GM12878 (cell line): ENCODE data around the gene ZSWIM6. TPM values are rescaled to one million over a fixed set of nuclear protein-coding genes. Genes with fewer than 3 reads are reported as not detected.

Experiments
- ATAC-seq: fragments of 200-7000 bp; cut with Tn5 transposase; 3 replicates; pipeline ENCODE4 v1.9.1; 2020; ENCODE audit warnings: mild to moderate bottlenecking, moderate library complexity
- BruUV-seq: library from RNA; stranded (reverse); fragments of 400-500 nt; replicated peaks from 2 replicates; lab custom pipeline; 2021; lab: Mats Ljungman, UMichigan
- CTCF ChIA-PET: fragments of 300-600 bp; sonication (Branson Sonifier 250); formaldehyde crosslinking; extraction: SDS; loops from one replicate; lab custom pipeline; 2021; ENCODE audit warnings: inconsistent platforms; lab: Yijun Ruan, JAX
- POLR2A ChIA-PET: fragments of 350-600 bp; formaldehyde crosslinking; extraction: SDS; loops from one replicate; lab custom pipeline; 2021; ENCODE audit warnings: inconsistent platforms; lab: Charles Lee
- RAD21 ChIA-PET: fragments of 300-600 bp; sonication (Branson Sonifier 250); formaldehyde crosslinking; loops from one replicate; lab custom pipeline; 2023; ENCODE audit warnings: antibody characterized with exemption; ENCODE audit not compliant: unreplicated experiment; lab: Charles Lee
- SMC1A ChIA-PET: fragments of 300-600 bp; sonication (Branson Sonifier 250); formaldehyde crosslinking; loops from one replicate; lab custom pipeline; 2023; ENCODE audit not compliant: unreplicated experiment, uncharacterized antibody; lab: Charles Lee
- DNase-seq: peaks from one replicate; pipeline ENCODE4 v3.0.0-alpha.2; 2011; ENCODE audit warnings: low read depth, low spot score
- FAIRE-seq: peaks from 3 replicates; lab custom pipeline; 2011; peaks lifted over from hg19 to GRCh38; lab: Jason Lieb, UNC
- H2AFZ ChIP-seq: 2 replicates; pipeline ENCODE4 v1.6.0; 2011; ENCODE audit warnings: low read depth, low read length, control low read depth; ENCODE audit not compliant: control insufficient read depth
- H3K27ac ChIP-seq: 2 replicates; pipeline ENCODE4 v1.5.1; 2011; ENCODE audit warnings: control low read depth; ENCODE audit not compliant: control insufficient read depth, insufficient read depth
- H3K27me3 ChIP-seq, 2 experiments: replicated peaks in 1 of 2; 2 replicates each; pipeline versions ENCODE4 v1.6.0 to v1.6.1; 2011; ENCODE audit warnings: low read length in 1 of 2; ENCODE audit not compliant: control insufficient read depth in 2 of 2, insufficient read depth in 2 of 2
- H3K36me3 ChIP-seq, 2 experiments: 2 replicates each; pipeline ENCODE4 v1.5.1; 2011; ENCODE audit warnings: low read length in 1 of 2; ENCODE audit not compliant: control insufficient read depth in 2 of 2, insufficient read depth in 2 of 2
- H3K4me1 ChIP-seq: 2 replicates; pipeline ENCODE4 v1.6.1; 2011; ENCODE audit warnings: mild to moderate bottlenecking, low read length, moderate library complexity, mixed read lengths; ENCODE audit not compliant: control insufficient read depth, insufficient read depth
- H3K4me2 ChIP-seq: 2 replicates; pipeline ENCODE4 v1.6.0; 2011; ENCODE audit warnings: control low read depth; ENCODE audit not compliant: control insufficient read depth, insufficient read depth
- H3K4me3 ChIP-seq: fragments of 200-600 bp; sonication (generic); 2 replicates; pipeline ENCODE4 v1.5.1; 2016
- H3K79me2 ChIP-seq: 2 replicates; pipeline ENCODE4 v1.6.0; 2011; ENCODE audit warnings: low read length; ENCODE audit not compliant: control insufficient read depth, insufficient read depth
- H3K9ac ChIP-seq: 2 replicates; pipeline ENCODE4 v1.8.0; 2011; ENCODE audit warnings: low read length, control low read depth, mixed read lengths; ENCODE audit not compliant: control insufficient read depth, insufficient read depth
- H3K9me3 ChIP-seq: replicated peaks from 3 replicates; pipeline ENCODE4 v1.5.1; 2011; ENCODE audit warnings: mild to moderate bottlenecking, low read length; ENCODE audit not compliant: control insufficient read depth, insufficient read depth
- H4K20me1 ChIP-seq: 2 replicates; pipeline ENCODE4 v1.6.0; 2011; ENCODE audit not compliant: control insufficient read depth, insufficient read depth
- BMI1 ChIP-seq: fragments of 450-650 bp; IDR thresholded peaks from 2 replicates; pipeline ENCODE4 v1.6.1; 2016; ENCODE audit warnings: mild to moderate bottlenecking, moderate library complexity, borderline replicate concordance
- BRCA1 ChIP-seq: IDR thresholded peaks from 2 replicates; pipeline ENCODE4 v1.6.1; 2011; ENCODE audit warnings: low read depth, low read length, improper control_type of control experiment
- HDAC6 ChIP-seq: fragments of 200-600 bp; sonication (generic); IDR thresholded peaks from one replicate; pipeline ENCODE4 v1.8.0; 2017; ENCODE audit warnings: antibody characterized with exemption; ENCODE audit not compliant: unreplicated experiment
- JUNB ChIP-seq: IDR thresholded peaks from 2 replicates; pipeline ENCODE4 v1.6.1; 2016; ENCODE audit warnings: antibody characterized with exemption, mild to moderate bottlenecking
- LARP7 ChIP-seq: fragments of 450-650 bp; IDR thresholded peaks from 2 replicates; pipeline ENCODE4 v1.6.1; 2017; ENCODE audit warnings: mild to moderate bottlenecking
- SIN3A ChIP-seq: IDR thresholded peaks from 2 replicates; pipeline ENCODE4 v1.6.1; 2012; ENCODE audit warnings: low read depth, low read length, improper control_type of control experiment
- STAT1 ChIP-seq: fragments of 450-650 bp; conservative IDR thresholded peaks from 2 replicates; pipeline ENCODE4 v1.6.1; 2014; ENCODE audit warnings: antibody characterized with exemption, mild to moderate bottlenecking
- STAT3 ChIP-seq: IDR thresholded peaks from 2 replicates; pipeline ENCODE4 v1.6.1; 2011; ENCODE audit warnings: low read depth, low read length, improper control_type of control experiment
- YY1 ChIP-seq: IDR thresholded peaks from 2 replicates; pipeline ENCODE4 v1.6.1; 2011; ENCODE audit warnings: low read depth, mild to moderate bottlenecking, low read length
- ZNF207 ChIP-seq: fragments of 450-650 bp; IDR thresholded peaks from 2 replicates; pipeline ENCODE4 v1.6.1; 2014; ENCODE audit warnings: antibody characterized with exemption, mild to moderate bottlenecking, borderline replicate concordance
- WGBS: methylation state at CpG from one replicate; pipeline ENCODE4 v1.1.6; 2016; ENCODE audit warnings: low lambda C conversion rate; ENCODE audit not compliant: insufficient replicate concordance, insufficient coverage; ENCODE audit errors: missing lambda C conversion rate; 5-methylcytosine and 5-hydroxymethylcytosine counted together
- in situ Hi-C: fragments of 300-500 bp; cut with MboI; formaldehyde crosslinking; loops from 9 replicates; pipeline ENCODE4 v1.14.3; 2018; ENCODE audit warnings: mixed read lengths
- intact Hi-C: fragments of 100-400 bp; cut with micrococcal nuclease; formaldehyde crosslinking; loops from one replicate; pipeline ENCODE4 v1.14.2; 2022; ENCODE audit not compliant: unreplicated experiment
- polyA plus RNA-seq, 11 experiments: library from polyadenylated mRNA; depleted of rRNA in 4 of 11; unstranded in 6 of 11; stranded (reverse) in 5 of 11; fragments of >200 nt; fragmentation: Nextera tagmentation in 4 of 11; fragmentation: Illumina TruSeq in 1 of 11; extraction: Ambion mirVana in 4 of 11; extraction: Trizol in 1 of 11; gene quantifications; 1 replicate in 1 of 11; 2 replicates in 10 of 11; pipeline versions ENCODE4 v1.2.1 to v1.2.3, GENCODE V29; 2011 to 2016; ENCODE audit warnings: inconsistent platforms in 2 of 11, missing spikeins in 2 of 11, low read depth in 1 of 11
- total RNA-seq, 4 experiments: library from RNA; depleted of rRNA in 3 of 4; stranded (reverse); fragments of >200 nt in 3 of 4; fragmentation: Illumina TruSeq in 1 of 4; extraction: Trizol in 1 of 4; gene quantifications; 2 replicates each; pipeline versions ENCODE4 v1.2.1 to v1.2.3, GENCODE V29; 2013 to 2021
- TF ChIP-seq, protein P1 (sequence below): fragments of 450-650 bp; conservative IDR thresholded peaks from 2 replicates; pipeline ENCODE4 v1.6.1; 2017; ENCODE audit warnings: mild to moderate bottlenecking, moderate library complexity
- TF ChIP-seq, protein P2 (sequence below): fragments of 150-350 bp; IDR thresholded peaks from 2 replicates; pipeline ENCODE4 v1.6.1; 2014; ENCODE audit warnings: mild to moderate bottlenecking, low read depth, low read length
- TF ChIP-seq, protein P3 (sequence below): fragments of 450-650 bp; IDR thresholded peaks from 2 replicates; pipeline ENCODE4 v1.6.1; 2018; ENCODE audit warnings: borderline replicate concordance, mild to moderate bottlenecking; ENCODE audit not compliant: partially characterized antibody

The ZSWIM6 gene
- total and polyA plus RNA-seq, 10 of the 15 experiments (the other 5 are each of a cell fraction or from before 2014, with no cell fraction given) = 0.53 to 6.2 (median 3.4) TPM

DNA sequence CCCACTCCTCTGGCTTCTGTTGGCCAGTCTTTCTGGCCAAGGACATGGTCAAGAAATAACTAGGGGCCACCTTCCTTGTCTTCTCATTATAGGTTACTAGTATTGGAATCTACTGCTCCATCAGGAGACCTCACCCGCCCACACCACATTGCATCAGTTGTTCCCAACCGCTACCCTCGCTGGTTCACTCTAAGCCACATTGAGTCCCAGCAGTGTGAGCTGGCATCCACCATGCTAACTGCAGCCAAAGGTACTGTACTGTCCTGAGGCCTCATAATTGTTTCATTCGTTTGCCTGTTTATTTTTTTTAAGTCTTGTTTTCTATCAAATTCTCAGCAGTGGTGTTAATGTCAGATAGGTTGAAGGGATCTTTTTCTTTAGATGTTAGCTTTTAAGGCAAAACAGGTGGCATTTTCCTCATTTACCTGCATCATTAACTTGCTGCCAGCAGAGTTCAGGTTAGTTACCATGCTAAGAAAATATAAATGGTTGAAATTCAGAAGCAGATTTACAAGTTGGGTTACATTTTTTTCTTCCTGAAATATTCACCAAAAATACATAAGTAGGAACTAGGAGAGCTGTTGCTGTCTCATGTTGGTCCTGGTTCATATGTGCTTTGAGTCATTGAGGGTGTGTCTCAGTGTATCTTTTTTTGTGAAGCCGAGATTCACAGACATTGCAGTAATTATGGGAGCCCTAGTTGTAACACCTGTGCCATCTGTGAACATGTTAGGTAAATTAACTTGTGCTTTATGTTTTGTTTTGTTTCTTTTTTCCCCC lies 206.9 kb downstream of the ZSWIM6 start:
- BruUV-seq = no TSS peak
- no peak for ATAC-seq
- Histone ChIP-seq H3K4me1 (peaks cover 9% of the 10 kb centered on the region), H3K79me2 (no peaks in the 10 kb centered on the region), H3K27me3 (no peaks in the 10 kb centered on the region), H3K9me3 (no peaks in the 10 kb centered on the region; the same call in 2 of the 3 replicates), H3K27ac (no peak overlapping the region), H4K20me1 (no peaks in the 10 kb centered on the region), H3K4me2 (no peak overlapping the region), H3K36me3 (no peaks in the 10 kb centered on the region), H2AFZ (no peak overlapping the region), H3K9ac (no peak overlapping the region), H3K4me3 (no peak overlapping the region)
- ChIA-PET SMC1A (interaction anchor here (0.7 to 1.5 kb wide), 5 partner anchors 9 to 203 kb away, joined by 3 to 4 read pairs (median 3); no protein-coding TSS in a partner anchor), POLR2A (no interaction called here), CTCF (no interaction called here), RAD21 (no interaction called here)
- no peak for DNase-seq
- intact Hi-C loops = loop anchor here (10.0 kb wide), 1 partner anchor 374 kb away; the partner anchor contains the start of gene SMIM15
- FAIRE-seq = no peak
- TF ChIP-seq HDAC6 (no peak), BRCA1 (no peak), JUNB (no peak), ZNF207 (no peak), YY1 (no peak), STAT1 (no peak), SIN3A (no peak), STAT3 (no peak), BMI1 (no peak), LARP7 (no peak)
- TF ChIP-seq, protein P1, sequence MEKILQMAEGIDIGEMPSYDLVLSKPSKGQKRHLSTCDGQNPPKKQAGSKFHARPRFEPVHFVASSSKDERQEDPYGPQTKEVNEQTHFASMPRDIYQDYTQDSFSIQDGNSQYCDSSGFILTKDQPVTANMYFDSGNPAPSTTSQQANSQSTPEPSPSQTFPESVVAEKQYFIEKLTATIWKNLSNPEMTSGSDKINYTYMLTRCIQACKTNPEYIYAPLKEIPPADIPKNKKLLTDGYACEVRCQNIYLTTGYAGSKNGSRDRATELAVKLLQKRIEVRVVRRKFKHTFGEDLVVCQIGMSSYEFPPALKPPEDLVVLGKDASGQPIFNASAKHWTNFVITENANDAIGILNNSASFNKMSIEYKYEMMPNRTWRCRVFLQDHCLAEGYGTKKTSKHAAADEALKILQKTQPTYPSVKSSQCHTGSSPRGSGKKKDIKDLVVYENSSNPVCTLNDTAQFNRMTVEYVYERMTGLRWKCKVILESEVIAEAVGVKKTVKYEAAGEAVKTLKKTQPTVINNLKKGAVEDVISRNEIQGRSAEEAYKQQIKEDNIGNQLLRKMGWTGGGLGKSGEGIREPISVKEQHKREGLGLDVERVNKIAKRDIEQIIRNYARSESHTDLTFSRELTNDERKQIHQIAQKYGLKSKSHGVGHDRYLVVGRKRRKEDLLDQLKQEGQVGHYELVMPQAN = no peak
- TF ChIP-seq, protein P2, sequence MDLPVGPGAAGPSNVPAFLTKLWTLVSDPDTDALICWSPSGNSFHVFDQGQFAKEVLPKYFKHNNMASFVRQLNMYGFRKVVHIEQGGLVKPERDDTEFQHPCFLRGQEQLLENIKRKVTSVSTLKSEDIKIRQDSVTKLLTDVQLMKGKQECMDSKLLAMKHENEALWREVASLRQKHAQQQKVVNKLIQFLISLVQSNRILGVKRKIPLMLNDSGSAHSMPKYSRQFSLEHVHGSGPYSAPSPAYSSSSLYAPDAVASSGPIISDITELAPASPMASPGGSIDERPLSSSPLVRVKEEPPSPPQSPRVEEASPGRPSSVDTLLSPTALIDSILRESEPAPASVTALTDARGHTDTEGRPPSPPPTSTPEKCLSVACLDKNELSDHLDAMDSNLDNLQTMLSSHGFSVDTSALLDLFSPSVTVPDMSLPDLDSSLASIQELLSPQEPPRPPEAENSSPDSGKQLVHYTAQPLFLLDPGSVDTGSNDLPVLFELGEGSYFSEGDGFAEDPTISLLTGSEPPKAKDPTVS = no peak
- TF ChIP-seq, protein P3, sequence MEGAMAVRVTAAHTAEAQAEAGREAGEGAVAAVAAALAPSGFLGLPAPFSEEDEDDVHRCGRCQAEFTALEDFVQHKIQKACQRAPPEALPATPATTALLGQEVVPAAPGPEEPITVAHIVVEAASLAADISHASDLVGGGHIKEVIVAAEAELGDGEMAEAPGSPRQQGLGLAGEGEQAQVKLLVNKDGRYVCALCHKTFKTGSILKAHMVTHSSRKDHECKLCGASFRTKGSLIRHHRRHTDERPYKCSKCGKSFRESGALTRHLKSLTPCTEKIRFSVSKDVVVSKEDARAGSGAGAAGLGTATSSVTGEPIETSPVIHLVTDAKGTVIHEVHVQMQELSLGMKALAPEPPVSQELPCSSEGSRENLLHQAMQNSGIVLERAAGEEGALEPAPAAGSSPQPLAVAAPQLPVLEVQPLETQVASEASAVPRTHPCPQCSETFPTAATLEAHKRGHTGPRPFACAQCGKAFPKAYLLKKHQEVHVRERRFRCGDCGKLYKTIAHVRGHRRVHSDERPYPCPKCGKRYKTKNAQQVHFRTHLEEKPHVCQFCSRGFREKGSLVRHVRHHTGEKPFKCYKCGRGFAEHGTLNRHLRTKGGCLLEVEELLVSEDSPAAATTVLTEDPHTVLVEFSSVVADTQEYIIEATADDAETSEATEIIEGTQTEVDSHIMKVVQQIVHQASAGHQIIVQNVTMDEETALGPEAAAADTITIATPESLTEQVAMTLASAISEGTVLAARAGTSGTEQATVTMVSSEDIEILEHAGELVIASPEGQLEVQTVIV = no peak
- 70% methylated on average over 5 of the region's 5 CpGs for WGBS
- in situ Hi-C loops = no loop called here
